Measurements from ENCODE around the gene KCNK15. TPM values are rescaled to one million over a fixed set of nuclear protein-coding genes. Genes with fewer than 3 reads are reported as not detected.

The KCNK15 gene
- total RNA-seq, 2 experiments from 2014 or later: not detected

DNA sequence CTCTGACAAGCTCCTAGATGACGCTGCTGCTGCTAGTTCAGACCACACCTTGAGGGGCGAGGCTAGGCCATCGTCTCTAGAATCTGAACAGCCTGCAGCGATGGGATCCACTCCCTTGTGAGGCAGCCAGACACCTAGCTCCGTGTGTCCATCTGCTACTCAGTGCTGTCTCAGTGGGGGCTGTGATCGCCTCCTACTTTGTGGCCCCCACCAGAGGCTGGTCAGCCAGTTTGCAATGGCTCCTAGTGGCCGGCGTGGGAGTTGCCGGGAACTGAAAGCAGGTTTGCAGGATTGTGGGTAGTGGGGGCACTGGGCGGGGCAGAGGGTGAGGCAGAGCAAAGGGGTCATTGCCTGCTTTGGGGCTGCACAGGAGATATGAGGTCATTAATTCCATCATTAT is 27.7 kb upstream of the KCNK15 start:
- POLR2A ChIA-PET: no interaction called here

DNA sequence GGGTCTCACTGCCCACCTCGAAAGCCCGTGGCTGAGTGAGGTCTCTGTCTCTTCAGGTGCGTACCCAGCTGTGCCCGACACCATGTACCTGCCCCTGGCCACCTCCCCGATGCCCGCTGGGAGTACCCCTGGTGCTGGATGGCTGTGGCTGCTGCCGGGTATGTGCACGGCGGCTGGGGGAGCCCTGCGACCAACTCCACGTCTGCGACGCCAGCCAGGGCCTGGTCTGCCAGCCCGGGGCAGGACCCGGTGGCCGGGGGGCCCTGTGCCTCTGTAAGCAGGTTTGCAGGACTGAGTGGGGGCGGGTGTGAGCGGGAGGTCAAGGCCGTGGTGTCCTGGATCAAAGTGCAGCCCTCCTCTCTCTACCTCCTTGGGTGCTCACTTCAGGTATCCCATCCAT is 25.8 kb upstream of the KCNK15 start:
- Mint-ChIP-seq H3K27ac (no peak overlapping the region), H3K9me3 (ENCODE audit: insufficient read depth) (no peaks in the 10 kb centered on the region), H3K4me3 (no peak overlapping the region), H3K36me3 (ENCODE audit: low read depth) (no peaks in the 10 kb centered on the region), H3K4me1 (ENCODE audit: low read depth) (peaks cover 4% of the 10 kb centered on the region), H3K27me3 (ENCODE audit: low read depth) (no peaks in the 10 kb centered on the region)
- CTCF ChIA-PET: no interaction called here
- DNase-seq (no peak), ATAC-seq (no peak)
- POLR2A ChIA-PET: no interaction called here

More for the DNA sequence above, 27.7 kb upstream of the KCNK15 start:
- H3K36me3 Mint-ChIP-seq (ENCODE audit: low read depth): no peaks in the 10 kb centered on the region
- ATAC-seq: no peak
- CTCF ChIA-PET: interaction anchor here (1.0 to 1.3 kb wide), 2 partner anchors 30 to 33 kb away, joined by 3 to 4 read pairs; no protein-coding TSS in a partner anchor
- peaks cover 5% of the 10 kb centered on the region for H3K27me3 Mint-ChIP-seq (ENCODE audit: low read depth)
- no peak overlapping the region for H3K27ac Mint-ChIP-seq
- no peak for DNase-seq
- no peaks in the 10 kb centered on the region for H3K4me1 Mint-ChIP-seq (ENCODE audit: low read depth)
- H3K4me3 Mint-ChIP-seq: no peak overlapping the region
- no peaks in the 10 kb centered on the region for H3K9me3 Mint-ChIP-seq (ENCODE audit: insufficient read depth)

DNA sequence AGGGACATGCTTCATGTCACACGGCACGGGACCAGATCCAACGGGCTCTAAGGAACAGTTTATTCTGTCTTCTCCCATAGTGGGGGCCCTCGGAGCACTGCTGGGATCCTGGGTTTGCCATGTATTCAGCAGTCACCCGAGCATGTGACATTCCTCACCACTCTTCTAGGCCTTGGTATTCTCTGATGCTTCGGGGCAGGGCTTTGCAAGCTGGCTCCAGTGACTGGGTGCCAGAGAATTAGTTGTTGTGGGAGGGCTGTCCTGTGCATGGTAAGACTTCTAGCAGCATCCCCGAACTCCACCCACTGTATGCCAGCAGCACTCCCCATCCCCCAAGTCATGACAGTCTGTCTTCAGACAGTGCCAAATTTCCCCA is 25.1 kb upstream of the KCNK15 start:
- Mint-ChIP-seq H3K27ac (no peak overlapping the region), H3K4me1 (ENCODE audit: low read depth) (peaks cover 4% of the 10 kb centered on the region), H3K36me3 (ENCODE audit: low read depth) (no peaks in the 10 kb centered on the region), H3K27me3 (ENCODE audit: low read depth) (no peaks in the 10 kb centered on the region), H3K4me3 (no peak overlapping the region), H3K9me3 (ENCODE audit: insufficient read depth) (no peaks in the 10 kb centered on the region)
- DNase-seq (no peak), ATAC-seq (no peak)
- POLR2A ChIA-PET: no interaction called here
- CTCF ChIA-PET: no interaction called here

DNA sequence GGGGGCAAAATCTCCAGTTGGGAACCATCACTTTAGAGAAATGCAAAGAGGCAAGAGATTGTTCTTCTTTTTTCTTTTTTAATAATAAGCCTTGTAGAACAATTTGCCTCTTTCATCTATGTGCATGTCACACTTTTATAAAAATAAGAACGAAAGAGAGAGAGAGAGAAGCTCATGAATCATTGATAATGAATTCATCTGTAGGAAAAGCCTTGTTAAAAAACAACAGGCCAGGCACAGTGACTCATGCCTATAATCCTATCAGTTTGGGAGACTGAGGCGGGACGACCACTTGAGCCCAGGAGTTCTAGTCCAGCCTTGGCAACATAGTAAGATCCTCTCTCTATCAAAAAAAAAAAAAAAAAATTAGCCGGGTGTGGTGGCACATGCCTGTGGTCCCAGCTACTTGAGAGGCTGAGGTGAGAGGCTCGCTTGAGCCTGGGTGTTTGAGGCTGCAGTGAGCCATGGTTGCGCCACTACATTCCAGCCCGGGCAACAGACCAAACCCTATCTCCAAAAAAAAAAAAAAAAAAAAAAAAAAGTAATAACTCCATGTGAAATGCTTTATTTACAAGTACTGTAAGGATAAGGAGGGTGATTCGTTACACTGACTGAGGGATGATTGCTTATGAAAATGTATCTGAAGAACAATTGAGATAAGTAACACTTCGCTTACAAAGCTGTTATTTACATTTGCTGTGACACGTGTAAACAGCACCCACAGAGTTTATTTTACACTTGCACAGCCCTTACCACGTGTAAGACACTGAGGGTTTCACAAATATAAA is 24.5 kb upstream of the KCNK15 start:
- Mint-ChIP-seq H3K27me3 (ENCODE audit: low read depth) (no peaks in the 10 kb centered on the region), H3K27ac (no peak overlapping the region), H3K36me3 (ENCODE audit: low read depth) (no peaks in the 10 kb centered on the region), H3K4me1 (ENCODE audit: low read depth) (peaks cover 4% of the 10 kb centered on the region), H3K9me3 (ENCODE audit: insufficient read depth) (no peaks in the 10 kb centered on the region), H3K4me3 (no peak overlapping the region)
- ChIA-PET CTCF (no interaction called here), POLR2A (no interaction called here)
- ATAC-seq (no peak), DNase-seq (no peak)

DNA sequence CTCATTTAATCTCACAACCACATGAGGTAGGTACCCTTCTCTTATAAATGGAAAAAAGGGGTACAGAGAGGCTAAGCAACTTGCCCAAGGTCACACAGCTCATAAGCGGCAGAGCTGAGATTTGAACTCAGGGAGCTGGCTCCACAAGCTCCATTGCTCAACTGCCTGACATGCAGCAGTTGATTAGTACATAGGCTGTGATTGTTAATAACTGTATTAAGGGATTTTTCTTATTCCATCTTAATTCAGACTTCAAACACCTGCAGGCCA is 23.9 kb upstream of the KCNK15 start:
- Mint-ChIP-seq H3K4me3 (no peak overlapping the region), H3K4me1 (ENCODE audit: low read depth) (peaks cover 4% of the 10 kb centered on the region), H3K27me3 (ENCODE audit: low read depth) (no peaks in the 10 kb centered on the region), H3K27ac (no peak overlapping the region), H3K36me3 (ENCODE audit: low read depth) (no peaks in the 10 kb centered on the region), H3K9me3 (ENCODE audit: insufficient read depth) (no peaks in the 10 kb centered on the region)
- ChIA-PET CTCF (no interaction called here), POLR2A (no interaction called here)
- ATAC-seq: no peak
- DNase-seq: no peak

DNA sequence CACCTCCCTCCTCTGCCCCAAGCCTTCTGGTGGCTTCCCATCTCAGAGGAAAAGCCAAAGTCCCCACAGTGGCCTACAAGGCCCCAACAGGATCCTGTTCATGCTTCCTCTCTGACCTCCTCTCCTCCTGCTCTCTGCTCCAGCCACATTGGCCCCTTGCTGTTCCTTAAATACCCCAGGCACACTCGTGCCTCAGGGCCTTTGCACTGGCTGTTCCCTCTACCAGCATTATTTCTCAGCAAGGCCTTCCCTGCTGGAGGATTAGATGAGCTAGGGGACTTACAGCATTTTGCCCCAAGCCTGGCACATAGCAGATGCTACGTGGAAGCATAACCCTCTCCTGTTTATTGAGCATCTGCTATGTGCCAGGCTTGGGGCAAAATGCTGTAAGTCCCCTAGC is 22.7 kb upstream of the KCNK15 start:
- no peak for DNase-seq
- no peaks in the 10 kb centered on the region for H3K36me3 Mint-ChIP-seq (ENCODE audit: low read depth)
- ATAC-seq: no peak
- no peaks in the 10 kb centered on the region for H3K9me3 Mint-ChIP-seq (ENCODE audit: insufficient read depth)
- ChIA-PET CTCF (interaction anchor here (0.7 to 1.7 kb wide), 3 partner anchors 11 to 40 kb away, joined by 3 to 7 read pairs (median 3); no protein-coding TSS in a partner anchor), POLR2A (no interaction called here)
- H3K27ac Mint-ChIP-seq: no peak overlapping the region
- H3K4me3 Mint-ChIP-seq: no peak overlapping the region
- peaks cover 4% of the 10 kb centered on the region for H3K4me1 Mint-ChIP-seq (ENCODE audit: low read depth)
- no peaks in the 10 kb centered on the region for H3K27me3 Mint-ChIP-seq (ENCODE audit: low read depth)

DNA sequence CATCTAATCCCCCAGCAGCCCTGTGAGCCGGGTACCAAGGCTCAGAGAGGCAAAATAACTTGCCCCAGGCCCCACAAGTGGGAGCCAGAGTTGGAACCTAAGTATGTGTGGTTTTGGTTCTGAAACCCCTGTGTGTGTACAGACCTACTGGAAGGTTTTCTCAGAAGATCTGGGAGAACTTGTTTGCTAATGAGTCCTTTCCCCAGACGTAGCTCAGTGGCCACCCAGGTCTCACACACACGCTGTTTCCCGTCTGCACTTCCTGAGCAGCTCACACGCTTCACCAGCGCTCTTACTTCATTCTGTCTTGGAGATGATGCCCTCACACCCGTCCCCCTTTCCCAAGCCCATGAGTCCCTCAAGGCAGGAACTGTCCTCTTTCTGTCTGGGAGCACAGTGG is 22.3 kb upstream of the KCNK15 start:
- ChIA-PET POLR2A (no interaction called here), CTCF (interaction anchor here (0.6 to 1.7 kb wide), 4 partner anchors 10 to 40 kb away, joined by 3 to 7 read pairs (median 3); no protein-coding TSS in a partner anchor)
- Mint-ChIP-seq H3K27me3 (ENCODE audit: low read depth) (no peaks in the 10 kb centered on the region), H3K27ac (no peak overlapping the region), H3K4me3 (no peak overlapping the region), H3K4me1 (ENCODE audit: low read depth) (peaks cover 4% of the 10 kb centered on the region), H3K36me3 (ENCODE audit: low read depth) (no peaks in the 10 kb centered on the region), H3K9me3 (ENCODE audit: insufficient read depth) (no peaks in the 10 kb centered on the region)
- ATAC-seq (no peak), DNase-seq (no peak)

DNA sequence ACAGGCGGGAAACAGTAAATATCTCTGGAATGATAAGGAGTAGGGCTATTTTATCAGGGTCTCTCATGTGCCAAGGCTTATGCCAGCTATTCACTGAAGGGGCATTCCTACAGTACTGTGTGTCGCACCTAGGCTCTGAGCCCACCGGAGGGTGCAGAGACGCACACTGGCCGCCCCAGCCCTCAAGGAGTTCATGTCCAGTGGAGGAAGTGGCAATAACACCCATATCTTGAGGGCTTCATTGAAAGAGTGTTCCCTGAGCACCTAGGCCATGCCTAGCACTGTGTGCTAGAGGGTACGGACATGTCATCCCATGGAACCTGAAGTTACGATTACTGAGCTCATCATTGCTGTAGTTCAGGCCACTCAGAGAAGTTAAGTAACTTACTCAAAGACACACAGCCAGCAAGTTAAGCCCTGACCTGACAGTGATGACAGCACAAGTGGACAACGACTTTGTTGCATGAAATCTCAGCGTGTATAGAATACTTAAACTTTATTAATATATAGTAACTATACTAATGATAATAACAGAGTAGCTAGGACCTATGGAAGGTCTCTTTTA is 21.8 kb upstream of the KCNK15 start:
- POLR2A ChIA-PET: no interaction called here

DNA sequence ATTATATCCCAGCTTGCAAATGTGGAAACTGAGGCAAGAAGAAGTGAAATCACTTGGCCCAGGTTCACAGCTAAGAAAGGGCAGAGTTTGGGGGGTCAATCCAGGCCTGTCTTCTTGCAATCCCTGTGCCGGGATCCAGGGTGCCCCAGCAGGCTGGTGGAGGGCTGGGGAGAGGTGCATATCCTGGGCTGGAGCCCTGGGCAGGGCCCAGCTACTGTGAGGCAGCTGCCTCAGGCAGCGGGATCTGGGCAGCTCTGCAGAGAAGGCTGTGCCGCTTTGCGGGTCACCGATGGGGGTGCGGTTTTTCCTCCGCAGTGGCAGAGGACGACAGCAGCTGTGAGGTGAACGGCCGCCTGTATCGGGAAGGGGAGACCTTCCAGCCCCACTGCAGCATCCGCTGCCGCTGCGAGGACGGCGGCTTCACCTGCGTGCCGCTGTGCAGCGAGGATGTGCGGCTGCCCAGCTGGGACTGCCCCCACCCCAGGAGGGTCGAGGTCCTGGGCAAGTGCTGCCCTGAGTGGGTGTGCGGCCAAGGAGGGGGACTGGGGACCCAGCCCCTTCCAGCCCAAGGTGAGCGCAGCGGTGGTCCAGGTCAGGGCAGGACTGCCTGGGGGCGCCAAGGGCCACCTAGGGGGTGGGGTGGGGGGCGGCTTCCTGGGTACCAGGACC is 21.1 kb upstream of the KCNK15 start:
- DNase-seq (no peak), ATAC-seq (no peak)
- Mint-ChIP-seq H3K27ac (no peak overlapping the region), H3K36me3 (ENCODE audit: low read depth) (no peaks in the 10 kb centered on the region), H3K27me3 (ENCODE audit: low read depth) (no peaks in the 10 kb centered on the region), H3K4me3 (no peak overlapping the region), H3K9me3 (ENCODE audit: insufficient read depth) (no peaks in the 10 kb centered on the region), H3K4me1 (ENCODE audit: low read depth) (peaks cover 4% of the 10 kb centered on the region)
- POLR2A ChIA-PET: no interaction called here
- CTCF ChIA-PET: interaction anchor here (1.7 kb wide), 1 partner anchor 9 kb away, joined by 7 read pairs; no protein-coding TSS in a partner anchor

More for the DNA sequence above, 21.8 kb upstream of the KCNK15 start:
- CTCF ChIA-PET: interaction anchor here (0.6 to 1.7 kb wide), 4 partner anchors 10 to 40 kb away, joined by 3 to 7 read pairs (median 3); no protein-coding TSS in a partner anchor
- Mint-ChIP-seq H3K36me3 (ENCODE audit: low read depth) (no peaks in the 10 kb centered on the region), H3K27ac (no peak overlapping the region), H3K9me3 (ENCODE audit: insufficient read depth) (no peaks in the 10 kb centered on the region), H3K4me1 (ENCODE audit: low read depth) (peaks cover 4% of the 10 kb centered on the region), H3K4me3 (no peak overlapping the region), H3K27me3 (ENCODE audit: low read depth) (no peaks in the 10 kb centered on the region)
- no peak for DNase-seq
- no peak for ATAC-seq

DNA sequence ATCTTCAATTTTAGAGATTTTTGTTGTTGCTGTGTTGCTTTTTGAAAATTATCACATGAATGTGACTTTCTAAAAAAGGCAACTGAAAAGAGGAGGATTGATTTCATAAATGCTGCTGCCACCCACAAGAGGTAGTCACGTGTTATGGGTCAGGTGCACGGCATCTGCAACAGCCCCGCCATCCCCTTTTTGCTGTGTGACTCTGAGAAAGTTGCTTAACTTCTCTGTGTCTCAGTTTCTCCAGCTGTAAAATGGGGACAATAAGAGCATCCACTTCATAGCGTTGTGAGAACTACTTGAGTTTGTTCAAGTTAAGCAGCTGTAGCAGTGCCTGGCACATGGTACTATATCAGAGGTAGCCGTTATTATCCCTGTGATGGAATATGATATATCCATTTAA is 19.8 kb upstream of the KCNK15 start:
- Mint-ChIP-seq H3K27ac (no peak overlapping the region), H3K4me1 (ENCODE audit: low read depth) (peaks cover 4% of the 10 kb centered on the region), H3K27me3 (ENCODE audit: low read depth) (no peaks in the 10 kb centered on the region), H3K9me3 (ENCODE audit: insufficient read depth) (no peaks in the 10 kb centered on the region), H3K36me3 (ENCODE audit: low read depth) (no peaks in the 10 kb centered on the region), H3K4me3 (no peak overlapping the region)
- no peak for ATAC-seq
- POLR2A ChIA-PET: no interaction called here
- CTCF ChIA-PET: no interaction called here
- no peak for DNase-seq

DNA sequence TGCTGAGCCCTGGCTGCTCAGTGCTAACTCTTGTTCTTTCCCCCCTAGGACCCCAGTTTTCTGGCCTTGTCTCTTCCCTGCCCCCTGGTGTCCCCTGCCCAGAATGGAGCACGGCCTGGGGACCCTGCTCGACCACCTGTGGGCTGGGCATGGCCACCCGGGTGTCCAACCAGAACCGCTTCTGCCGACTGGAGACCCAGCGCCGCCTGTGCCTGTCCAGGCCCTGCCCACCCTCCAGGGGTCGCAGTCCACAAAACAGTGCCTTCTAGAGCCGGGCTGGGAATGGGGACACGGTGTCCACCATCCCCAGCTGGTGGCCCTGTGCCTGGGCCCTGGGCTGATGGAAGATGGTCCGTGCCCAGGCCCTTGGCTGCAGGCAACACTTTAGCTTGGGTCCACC is 18.6 kb upstream of the KCNK15 start:
- ATAC-seq (no peak), DNase-seq (no peak)
- Mint-ChIP-seq H3K27ac (no peak overlapping the region), H3K9me3 (ENCODE audit: insufficient read depth) (no peaks in the 10 kb centered on the region), H3K36me3 (ENCODE audit: low read depth) (no peaks in the 10 kb centered on the region), H3K4me3 (no peak overlapping the region), H3K27me3 (ENCODE audit: low read depth) (no peaks in the 10 kb centered on the region), H3K4me1 (ENCODE audit: low read depth) (peaks cover 4% of the 10 kb centered on the region)
- ChIA-PET POLR2A (no interaction called here), CTCF (no interaction called here)

DNA sequence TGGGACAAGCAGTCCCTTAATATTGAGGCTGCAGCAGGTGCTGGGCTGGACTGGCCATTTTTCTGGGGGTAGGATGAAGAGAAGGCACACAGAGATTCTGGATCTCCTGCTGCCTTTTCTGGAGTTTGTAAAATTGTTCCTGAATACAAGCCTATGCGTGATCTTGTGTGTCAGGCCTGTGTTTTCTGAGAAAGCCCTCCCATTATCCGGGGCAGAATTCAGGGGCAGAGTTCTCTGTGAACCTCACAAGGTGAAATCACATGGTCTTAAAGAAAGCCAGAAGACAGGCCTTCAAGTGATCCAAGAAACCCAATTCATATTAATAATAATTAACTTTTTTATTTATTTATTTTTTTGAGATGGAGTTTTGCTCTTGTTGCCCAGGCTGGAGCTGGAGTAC is 18.0 kb upstream of the KCNK15 start:
- ATAC-seq (no peak), DNase-seq (no peak)
- no peak overlapping the region for H3K27ac Mint-ChIP-seq
- no peaks in the 10 kb centered on the region for H3K9me3 Mint-ChIP-seq (ENCODE audit: insufficient read depth)
- ChIA-PET CTCF (no interaction called here), POLR2A (no interaction called here)
- no peaks in the 10 kb centered on the region for H3K27me3 Mint-ChIP-seq (ENCODE audit: low read depth)
- H3K4me1 Mint-ChIP-seq (ENCODE audit: low read depth): peaks cover 6% of the 10 kb centered on the region
- no peak overlapping the region for H3K4me3 Mint-ChIP-seq
- no peaks in the 10 kb centered on the region for H3K36me3 Mint-ChIP-seq (ENCODE audit: low read depth)
